Measurements from ENCODE around the gene ERI2.

Gene ERI2

GRCh38 chr16:20830372-20830771 lies 24.1 kb upstream of the ERI2 start:
- TF ChIP-seq CTCF (IDR thresholded peaks at IDR 0.05): no peak

GRCh38 chr16:20829536-20829935 lies 23.3 kb upstream of the ERI2 start:
- no peak for TF ChIP-seq CTCF (IDR thresholded peaks at IDR 0.05)

- TF ChIP-seq CTCF (IDR thresholded peaks at IDR 0.05): no peak
Observed at GRCh38 chr16:20826039-20826566, 19.8 kb upstream of the ERI2 start.

GRCh38 chr16:20822521-20823325 lies 16.5 kb upstream of the ERI2 start:
- TF ChIP-seq CTCF (IDR thresholded peaks at IDR 0.05): no peak

GRCh38 chr16:20821682-20822081 lies 15.4 kb upstream of the ERI2 start:
- no peak for TF ChIP-seq CTCF (IDR thresholded peaks at IDR 0.05)

GRCh38 chr16:20818929-20819585 lies 12.8 kb upstream of the ERI2 start:
- TF ChIP-seq CTCF (IDR thresholded peaks at IDR 0.05): no peak

- TF ChIP-seq CTCF (IDR thresholded peaks at IDR 0.05): no peak
Observed at GRCh38 chr16:20814784-20815183, 8.5 kb upstream of the ERI2 start.

All from LNCAP (cell line).